Nephron (organoid): ENCODE data around the gene ZC3H12A.

Experiments used
- H3K27ac Mint-ChIP-seq, 3 experiments: 2 replicates each; pipeline ENCODE4 v1.8.0; 2020; ENCODE audit warnings: mixed read lengths in 3 of 3, mild to moderate bottlenecking in 2 of 3, moderate library complexity in 1 of 3
- H3K27me3 Mint-ChIP-seq: 2 replicates; pipeline ENCODE4 v1.8.0; 2021; ENCODE audit warnings: low read depth, mild to moderate bottlenecking, moderate library complexity, mixed read lengths
- H3K36me3 Mint-ChIP-seq: 2 replicates; pipeline ENCODE4 v1.8.0; 2020; ENCODE audit warnings: low read depth, mixed read lengths
- H3K4me1 Mint-ChIP-seq: 2 replicates; pipeline ENCODE4 v1.8.0; 2020; ENCODE audit warnings: mixed read lengths
- H3K4me3 Mint-ChIP-seq, 3 experiments: 2 replicates each; pipeline ENCODE4 v1.8.0; 2020; ENCODE audit warnings: mild to moderate bottlenecking in 3 of 3, mixed read lengths in 3 of 3, moderate library complexity in 2 of 3
- H3K9me3 Mint-ChIP-seq: 2 replicates; pipeline ENCODE4 v1.8.0; 2020; ENCODE audit warnings: mixed read lengths
- TF ChIP-seq, protein P1 (sequence below), 3 experiments: fragments of 200-600 bp; sonication (generic); IDR thresholded peaks; one replicate each; pipeline ENCODE4 v1.5.0; 2021; ENCODE audit warnings: antibody characterized with exemption in 3 of 3; ENCODE audit not compliant: unreplicated experiment in 3 of 3

The ZC3H12A gene

GRCh38 chr1:37506740-37507139, 32.4 kb downstream of the ZC3H12A start:
- no peak overlapping the region for H3K27ac Mint-ChIP-seq
- no peaks in the 10 kb centered on the region for H3K9me3 Mint-ChIP-seq
- H3K27me3 Mint-ChIP-seq = no peaks in the 10 kb centered on the region
- no peaks in the 10 kb centered on the region for H3K4me1 Mint-ChIP-seq
- TF ChIP-seq, protein P1, sequence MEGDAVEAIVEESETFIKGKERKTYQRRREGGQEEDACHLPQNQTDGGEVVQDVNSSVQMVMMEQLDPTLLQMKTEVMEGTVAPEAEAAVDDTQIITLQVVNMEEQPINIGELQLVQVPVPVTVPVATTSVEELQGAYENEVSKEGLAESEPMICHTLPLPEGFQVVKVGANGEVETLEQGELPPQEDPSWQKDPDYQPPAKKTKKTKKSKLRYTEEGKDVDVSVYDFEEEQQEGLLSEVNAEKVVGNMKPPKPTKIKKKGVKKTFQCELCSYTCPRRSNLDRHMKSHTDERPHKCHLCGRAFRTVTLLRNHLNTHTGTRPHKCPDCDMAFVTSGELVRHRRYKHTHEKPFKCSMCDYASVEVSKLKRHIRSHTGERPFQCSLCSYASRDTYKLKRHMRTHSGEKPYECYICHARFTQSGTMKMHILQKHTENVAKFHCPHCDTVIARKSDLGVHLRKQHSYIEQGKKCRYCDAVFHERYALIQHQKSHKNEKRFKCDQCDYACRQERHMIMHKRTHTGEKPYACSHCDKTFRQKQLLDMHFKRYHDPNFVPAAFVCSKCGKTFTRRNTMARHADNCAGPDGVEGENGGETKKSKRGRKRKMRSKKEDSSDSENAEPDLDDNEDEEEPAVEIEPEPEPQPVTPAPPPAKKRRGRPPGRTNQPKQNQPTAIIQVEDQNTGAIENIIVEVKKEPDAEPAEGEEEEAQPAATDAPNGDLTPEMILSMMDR (IDR thresholded peaks at IDR 0.05; ENCODE audit: unreplicated experiment in 3 of 3) = no peak
- no peak overlapping the region for H3K4me3 Mint-ChIP-seq
- peaks cover 58% of the 10 kb centered on the region for H3K36me3 Mint-ChIP-seq

- TF ChIP-seq, protein P1 (IDR thresholded peaks at IDR 0.05; ENCODE audit: unreplicated experiment in 3 of 3) = peak in 2 of 3 experiments; percentile 23 to 25
- H3K27ac Mint-ChIP-seq = no peak overlapping the region
- H3K9me3 Mint-ChIP-seq = no peaks in the 10 kb centered on the region
- H3K4me1 Mint-ChIP-seq = peaks cover 5% of the 10 kb centered on the region
- peaks cover 52% of the 10 kb centered on the region for H3K36me3 Mint-ChIP-seq
- no peaks in the 10 kb centered on the region for H3K27me3 Mint-ChIP-seq
- no peak overlapping the region for H3K4me3 Mint-ChIP-seq
Observed at GRCh38 chr1:37509181-37509580, 34.8 kb downstream of the ZC3H12A start.

GRCh38 chr1:37513795-37514349, 39.5 kb downstream of the ZC3H12A start:
- Mint-ChIP-seq H3K4me1 (peaks cover 17% of the 10 kb centered on the region), H3K36me3 (peaks cover 22% of the 10 kb centered on the region), H3K9me3 (no peaks in the 10 kb centered on the region), H3K27me3 (peaks cover 10% of the 10 kb centered on the region), H3K4me3 (peak overlapping the region; percentile 99 to 100 (median 99)), H3K27ac (peak overlapping the region; percentile 79 to 98 (median 97))
- TF ChIP-seq, protein P1 (IDR thresholded peaks at IDR 0.05; ENCODE audit: unreplicated experiment in 3 of 3) = no peak

GRCh38 chr1:37514350-37515184, 40.2 kb downstream of the ZC3H12A start, which contains the start of gene MEAF6:
Gene MEAF6 (minus strand): TSS chr1:37514766. CDS start chr1:37514746, 20 bp downstream.
- Mint-ChIP-seq H3K36me3 (peaks cover 15% of the 10 kb centered on the region), H3K27me3 (peaks cover 12% of the 10 kb centered on the region), H3K4me3 (peak within 1 kb of the TSS; percentile 99 to 100 (median 99)), H3K4me1 (peaks cover 17% of the 10 kb centered on the region), H3K27ac (peak within 1 kb of the TSS; percentile 87 to 98 (median 97)), H3K9me3 (no peaks in the 10 kb centered on the region)
- TF ChIP-seq, protein P1 (IDR thresholded peaks at IDR 0.05; ENCODE audit: unreplicated experiment in 3 of 3) = peak; percentile 71 to 89 (median 77)

GRCh38 chr1:37515185-37516034, 41.0 kb downstream of the ZC3H12A start:
- Mint-ChIP-seq H3K27me3 (peaks cover 16% of the 10 kb centered on the region), H3K4me3 (peak overlapping the region; percentile 94 to 99 (median 96)), H3K4me1 (peaks cover 17% of the 10 kb centered on the region), H3K36me3 (peaks cover 15% of the 10 kb centered on the region), H3K27ac (peak overlapping the region; percentile 87 to 97 (median 97)), H3K9me3 (no peaks in the 10 kb centered on the region)
- TF ChIP-seq, protein P1 (IDR thresholded peaks at IDR 0.05; ENCODE audit: unreplicated experiment in 3 of 3) = no peak
